ENCODE results near the gene RALGDS. TPM values are rescaled to one million over a fixed set of nuclear protein-coding genes. Genes with fewer than 3 reads are reported as not detected.

The RALGDS gene
- total RNA-seq, 1 experiment from 2014 or later: 24.8 TPM

GRCh38 chr9:133146746-133147411 lies 25.8 kb upstream of the RALGDS start:
- POLR2A ChIA-PET (ENCODE audit: unreplicated experiment): interaction anchor here (3.0 kb wide), 1 partner anchor 117 kb away, joined by 42 read pairs; no protein-coding TSS in a partner anchor
- no peak for DNase-seq
- no peak for TF ChIP-seq EZH2 (IDR thresholded peaks at IDR 0.05; ENCODE audit: low read depth)
- TF ChIP-seq, protein P1, sequence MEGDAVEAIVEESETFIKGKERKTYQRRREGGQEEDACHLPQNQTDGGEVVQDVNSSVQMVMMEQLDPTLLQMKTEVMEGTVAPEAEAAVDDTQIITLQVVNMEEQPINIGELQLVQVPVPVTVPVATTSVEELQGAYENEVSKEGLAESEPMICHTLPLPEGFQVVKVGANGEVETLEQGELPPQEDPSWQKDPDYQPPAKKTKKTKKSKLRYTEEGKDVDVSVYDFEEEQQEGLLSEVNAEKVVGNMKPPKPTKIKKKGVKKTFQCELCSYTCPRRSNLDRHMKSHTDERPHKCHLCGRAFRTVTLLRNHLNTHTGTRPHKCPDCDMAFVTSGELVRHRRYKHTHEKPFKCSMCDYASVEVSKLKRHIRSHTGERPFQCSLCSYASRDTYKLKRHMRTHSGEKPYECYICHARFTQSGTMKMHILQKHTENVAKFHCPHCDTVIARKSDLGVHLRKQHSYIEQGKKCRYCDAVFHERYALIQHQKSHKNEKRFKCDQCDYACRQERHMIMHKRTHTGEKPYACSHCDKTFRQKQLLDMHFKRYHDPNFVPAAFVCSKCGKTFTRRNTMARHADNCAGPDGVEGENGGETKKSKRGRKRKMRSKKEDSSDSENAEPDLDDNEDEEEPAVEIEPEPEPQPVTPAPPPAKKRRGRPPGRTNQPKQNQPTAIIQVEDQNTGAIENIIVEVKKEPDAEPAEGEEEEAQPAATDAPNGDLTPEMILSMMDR (conservative IDR thresholded peaks at IDR 0.05): no peak
- peaks cover 32% of the 10 kb centered on the region for H3K4me1 ChIP-seq (replicated peaks; ENCODE audit: insufficient read depth)
- no TSS peak for BruUV-seq (replicated peaks)
- H3K4me2 ChIP-seq: peak overlapping the region; percentile 89
- no peak overlapping the region for H3K4me3 ChIP-seq
- intact Hi-C loops (cut with micrococcal nuclease; ENCODE audit: unreplicated experiment): loop anchor here (1.0 kb wide), 1 partner anchor 122 kb away; no protein-coding TSS in a partner anchor
- H3K27me3 ChIP-seq (ENCODE audit: insufficient read depth, low read depth): no peaks in the 10 kb centered on the region
- H3K79me2 ChIP-seq (ENCODE audit: low read depth): peaks cover 29% of the 10 kb centered on the region
- no peak overlapping the region for H3K27ac ChIP-seq
- CTCF ChIA-PET: interaction anchor here (0.6 to 2.1 kb wide), 9 partner anchors 12 to 183 kb away, joined by 3 to 9 read pairs (median 4); no protein-coding TSS in a partner anchor
- no peak overlapping the region for H2AFZ ChIP-seq
- H3K9me2 ChIP-seq (ENCODE audit: insufficient read depth): no peaks in the 10 kb centered on the region
- no peaks in the 10 kb centered on the region for H3K36me3 ChIP-seq (ENCODE audit: low read depth)
- H4K20me1 ChIP-seq (ENCODE audit: insufficient read depth): peaks cover 33% of the 10 kb centered on the region
- peaks cover 26% of the 10 kb centered on the region; the same call in 1 of the 2 replicates for H3F3A ChIP-seq (ENCODE audit: insufficient read depth, low read depth)
- H3K9me3 ChIP-seq (ENCODE audit: insufficient read depth, low read depth): no peaks in the 10 kb centered on the region

- DNase-seq: no peak
- Histone ChIP-seq H4K20me1 (ENCODE audit: insufficient read depth) (peaks cover 33% of the 10 kb centered on the region), H3K9me3 (ENCODE audit: insufficient read depth, low read depth) (no peaks in the 10 kb centered on the region), H3K27me3 (ENCODE audit: insufficient read depth, low read depth) (no peaks in the 10 kb centered on the region), H3K36me3 (ENCODE audit: low read depth) (no peaks in the 10 kb centered on the region), H3F3A (ENCODE audit: insufficient read depth, low read depth) (peaks cover 24% of the 10 kb centered on the region; the same call in 1 of the 2 replicates), H3K4me2 (peak overlapping the region; percentile 71), H3K27ac (no peak overlapping the region), H3K4me3 (peak overlapping the region; percentile 29; the same call in 1 of the 2 replicates), H2AFZ (no peak overlapping the region), H3K79me2 (ENCODE audit: low read depth) (peaks cover 32% of the 10 kb centered on the region), H3K9me2 (ENCODE audit: insufficient read depth) (no peaks in the 10 kb centered on the region), H3K4me1 (replicated peaks; ENCODE audit: insufficient read depth) (peaks cover 32% of the 10 kb centered on the region)
- BruUV-seq (replicated peaks): no TSS peak
- TF ChIP-seq, protein P1 (conservative IDR thresholded peaks at IDR 0.05): no peak
- no peak for TF ChIP-seq EZH2 (IDR thresholded peaks at IDR 0.05; ENCODE audit: low read depth)
- CTCF ChIA-PET: interaction anchor here (0.6 to 2.5 kb wide), 7 partner anchors 10 to 86 kb away, joined by 3 to 36 read pairs (median 15); no protein-coding TSS in a partner anchor
- intact Hi-C loops (cut with micrococcal nuclease; ENCODE audit: unreplicated experiment): loop anchor here (1.0 kb wide), 5 partner anchors 10 to 104 kb away; partner anchors contain the start of gene RALGDS
- POLR2A ChIA-PET (ENCODE audit: unreplicated experiment): interaction anchor here (0.8 kb wide), 1 partner anchor 12 kb away, joined by 3 read pairs; no protein-coding TSS in a partner anchor
These were observed 24.1 kb upstream of the RALGDS start for GRCh38 chr9:133144904-133145851.

Data from PC-9 (cell line).